ENCODE data around the gene GRIPAP1.
"Not testable (repeated sequence)": the region's sequence is repeated elsewhere in the genome, so short reads cannot be mapped to it uniquely, and the experiment has no call there.

The GRIPAP1 gene

DNA sequence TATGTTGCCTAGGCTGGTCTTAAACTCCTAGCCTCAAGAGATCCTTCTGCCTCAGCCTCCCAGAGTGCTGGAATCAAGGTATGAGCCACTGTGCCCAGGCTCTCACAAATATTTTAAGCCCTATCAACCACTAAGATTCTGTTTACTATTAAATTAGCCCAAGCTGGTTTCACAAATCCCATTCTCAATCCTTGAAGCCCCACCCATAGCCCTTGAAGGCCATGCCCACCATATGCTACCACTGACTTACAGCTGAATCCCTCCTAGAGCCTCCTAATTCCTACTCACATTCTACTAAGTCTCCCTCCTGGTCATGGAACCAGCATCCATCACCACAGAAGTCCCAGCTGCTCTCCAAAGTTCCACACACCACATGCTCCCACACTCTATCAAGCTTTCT lies 9.7 kb downstream of the GRIPAP1 start:
- no peaks in the 10 kb centered on the region for H3K27me3 ChIP-seq (replicated peaks; ENCODE audit: control insufficient read depth, insufficient read depth, low read length)
- TF ChIP-seq, protein P1, sequence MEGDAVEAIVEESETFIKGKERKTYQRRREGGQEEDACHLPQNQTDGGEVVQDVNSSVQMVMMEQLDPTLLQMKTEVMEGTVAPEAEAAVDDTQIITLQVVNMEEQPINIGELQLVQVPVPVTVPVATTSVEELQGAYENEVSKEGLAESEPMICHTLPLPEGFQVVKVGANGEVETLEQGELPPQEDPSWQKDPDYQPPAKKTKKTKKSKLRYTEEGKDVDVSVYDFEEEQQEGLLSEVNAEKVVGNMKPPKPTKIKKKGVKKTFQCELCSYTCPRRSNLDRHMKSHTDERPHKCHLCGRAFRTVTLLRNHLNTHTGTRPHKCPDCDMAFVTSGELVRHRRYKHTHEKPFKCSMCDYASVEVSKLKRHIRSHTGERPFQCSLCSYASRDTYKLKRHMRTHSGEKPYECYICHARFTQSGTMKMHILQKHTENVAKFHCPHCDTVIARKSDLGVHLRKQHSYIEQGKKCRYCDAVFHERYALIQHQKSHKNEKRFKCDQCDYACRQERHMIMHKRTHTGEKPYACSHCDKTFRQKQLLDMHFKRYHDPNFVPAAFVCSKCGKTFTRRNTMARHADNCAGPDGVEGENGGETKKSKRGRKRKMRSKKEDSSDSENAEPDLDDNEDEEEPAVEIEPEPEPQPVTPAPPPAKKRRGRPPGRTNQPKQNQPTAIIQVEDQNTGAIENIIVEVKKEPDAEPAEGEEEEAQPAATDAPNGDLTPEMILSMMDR (IDR thresholded peaks at IDR 0.05; ENCODE audit: insufficient read depth, low read length, poor library complexity, severe bottlenecking) = no peak
- DNase-seq (ENCODE audit: extremely low read depth, insufficient read length) = no peak
- peaks cover 14% of the 10 kb centered on the region for H3K36me3 ChIP-seq (ENCODE audit: control insufficient read depth, insufficient read depth, low read length)
- no peak overlapping the region for H3K4me3 ChIP-seq (replicated peaks; ENCODE audit: low read depth, low read length)

DNA sequence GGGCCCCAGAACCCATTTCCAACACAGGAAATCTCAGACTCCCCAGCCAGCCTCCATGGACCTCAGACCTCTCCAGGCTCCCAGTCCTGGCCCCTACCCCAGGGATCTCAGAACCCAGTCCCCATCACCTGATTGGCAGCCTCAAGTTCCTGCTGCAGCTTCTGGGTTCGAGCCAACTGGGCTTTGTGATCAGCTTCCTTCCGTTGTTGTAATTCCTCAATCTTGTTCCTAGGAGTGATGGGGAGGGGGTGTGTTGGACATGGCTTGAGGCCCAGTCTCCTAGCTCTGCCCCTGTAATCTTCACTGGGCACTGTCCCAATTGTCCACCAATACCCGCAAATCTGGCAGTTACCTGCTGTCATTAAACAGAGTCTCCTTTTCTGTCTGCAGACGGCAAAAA lies 12.6 kb downstream of the GRIPAP1 start:
- H3K4me3 ChIP-seq (replicated peaks; ENCODE audit: low read depth, low read length) = no peak overlapping the region
- TF ChIP-seq, protein P1 (IDR thresholded peaks at IDR 0.05; ENCODE audit: insufficient read depth, low read length, poor library complexity, severe bottlenecking) = no peak
- H3K27me3 ChIP-seq (replicated peaks; ENCODE audit: control insufficient read depth, insufficient read depth, low read length) = no peaks in the 10 kb centered on the region
- no peak for DNase-seq (ENCODE audit: extremely low read depth, insufficient read length)
- H3K36me3 ChIP-seq (ENCODE audit: control insufficient read depth, insufficient read depth, low read length) = peaks cover 12% of the 10 kb centered on the region

DNA sequence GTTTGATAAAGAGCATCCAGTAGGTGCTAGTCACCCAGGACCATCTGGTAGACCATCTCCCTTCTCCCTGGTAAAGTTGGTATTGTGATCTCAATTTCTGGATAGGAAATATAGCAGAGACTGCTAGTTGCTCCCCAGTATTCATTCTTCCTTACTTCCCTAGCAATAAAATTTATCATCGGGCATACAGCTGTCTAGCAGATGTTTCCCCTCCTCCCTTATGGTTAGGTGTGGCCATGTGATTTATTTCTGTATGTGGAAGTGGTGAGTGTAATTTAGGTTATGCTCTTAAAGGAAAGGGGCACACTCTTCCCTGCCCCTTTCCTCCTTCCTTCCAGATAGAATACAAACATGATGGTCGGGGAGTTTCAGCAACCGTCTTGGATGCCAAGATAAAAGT lies 18.2 kb downstream of the GRIPAP1 start:
- Histone ChIP-seq H3K27me3 (replicated peaks; ENCODE audit: control insufficient read depth, insufficient read depth, low read length) (no peaks in the 10 kb centered on the region), H3K36me3 (ENCODE audit: control insufficient read depth, insufficient read depth, low read length) (peaks cover 13% of the 10 kb centered on the region), H3K4me3 (replicated peaks; ENCODE audit: low read depth, low read length) (no peak overlapping the region)
- DNase-seq (ENCODE audit: extremely low read depth, insufficient read length) = no peak
- TF ChIP-seq, protein P1 (IDR thresholded peaks at IDR 0.05; ENCODE audit: insufficient read depth, low read length, poor library complexity, severe bottlenecking) = no peak

DNA sequence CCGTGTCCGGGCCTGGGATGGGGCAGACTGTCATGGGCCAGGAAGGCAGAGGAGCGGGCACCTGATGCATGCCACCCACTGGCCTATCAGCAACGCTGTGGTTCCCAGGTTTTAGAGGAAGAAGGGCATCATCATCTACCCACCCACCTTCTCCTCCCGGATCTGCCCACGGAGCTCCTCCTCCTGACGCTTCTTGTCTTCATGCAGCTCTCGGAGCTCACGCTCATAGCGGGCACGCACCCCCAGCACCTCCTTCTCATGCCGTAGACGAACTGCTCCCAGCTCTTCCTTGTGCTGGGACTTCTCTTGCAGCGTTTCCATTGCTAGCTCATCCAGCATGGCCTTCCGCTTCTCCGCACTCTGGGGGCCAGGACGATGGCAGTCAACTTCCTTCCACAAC lies 19.0 kb downstream of the GRIPAP1 start:
- Histone ChIP-seq H3K27me3 (replicated peaks; ENCODE audit: control insufficient read depth, insufficient read depth, low read length) (no peaks in the 10 kb centered on the region), H3K4me3 (replicated peaks; ENCODE audit: low read depth, low read length) (no peak overlapping the region), H3K36me3 (ENCODE audit: control insufficient read depth, insufficient read depth, low read length) (peaks cover 13% of the 10 kb centered on the region)
- no peak for DNase-seq (ENCODE audit: extremely low read depth, insufficient read length)
- TF ChIP-seq, protein P1 (IDR thresholded peaks at IDR 0.05; ENCODE audit: insufficient read depth, low read length, poor library complexity, severe bottlenecking) = no peak

DNA sequence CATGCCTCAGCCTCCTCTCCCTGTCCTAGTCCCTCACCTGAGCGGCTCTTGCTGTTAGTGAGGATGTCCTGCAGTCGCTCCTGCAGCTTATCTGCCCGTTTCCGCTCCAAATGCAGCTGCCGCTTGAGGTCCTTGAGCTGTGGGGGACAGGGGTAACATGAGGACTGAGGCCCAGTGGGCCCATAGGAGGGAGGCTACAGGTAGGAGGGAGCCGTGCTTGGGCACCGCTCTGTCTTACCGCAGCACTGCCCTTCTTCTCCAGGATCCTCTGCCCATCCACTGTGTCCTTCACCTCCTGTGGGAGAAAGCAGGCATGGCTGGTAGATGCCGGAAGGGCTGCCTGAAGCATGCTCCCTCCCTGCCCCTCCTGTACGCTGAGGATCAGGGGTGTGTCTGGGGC lies 20.9 kb downstream of the GRIPAP1 start:
- TF ChIP-seq, protein P1 (IDR thresholded peaks at IDR 0.05; ENCODE audit: insufficient read depth, low read length, poor library complexity, severe bottlenecking) = no peak
- H3K36me3 ChIP-seq (ENCODE audit: control insufficient read depth, insufficient read depth, low read length) = peaks cover 13% of the 10 kb centered on the region
- H3K4me3 ChIP-seq (replicated peaks; ENCODE audit: low read depth, low read length) = no peak overlapping the region
- no peaks in the 10 kb centered on the region for H3K27me3 ChIP-seq (replicated peaks; ENCODE audit: control insufficient read depth, insufficient read depth, low read length)
- no peak for DNase-seq (ENCODE audit: extremely low read depth, insufficient read length)

DNA sequence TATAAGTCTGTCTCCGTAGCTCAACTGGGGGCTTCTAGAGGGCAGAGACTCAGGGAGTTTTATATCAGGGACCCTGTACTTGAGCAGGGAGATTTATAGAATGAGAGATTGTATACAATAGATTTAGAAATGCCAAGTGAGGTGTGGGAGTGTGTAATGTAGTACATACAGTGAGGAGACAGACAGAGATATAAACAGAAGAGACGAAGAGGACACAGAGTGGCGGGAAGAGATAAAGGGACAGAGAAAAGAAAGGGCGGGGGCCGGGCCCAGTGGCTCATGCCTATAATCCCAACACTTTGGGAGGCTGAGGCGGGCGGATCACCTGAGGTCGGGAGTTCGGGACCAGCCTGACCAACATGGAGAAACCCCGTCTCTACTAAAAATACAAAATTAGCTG lies 21.7 kb downstream of the GRIPAP1 start:
- H3K36me3 ChIP-seq (ENCODE audit: control insufficient read depth, insufficient read depth, low read length) = peaks cover 15% of the 10 kb centered on the region
- H3K4me3 ChIP-seq (replicated peaks; ENCODE audit: low read depth, low read length); H3K27me3 ChIP-seq (replicated peaks; ENCODE audit: control insufficient read depth, insufficient read depth, low read length); DNase-seq (ENCODE audit: extremely low read depth, insufficient read length): not testable (repeated sequence)
